ENCODE data around the gene SLC44A3.

- no peak for TF ChIP-seq POLR2A (IDR thresholded peaks at IDR 0.05)
- TF ChIP-seq CTCF (IDR thresholded peaks at IDR 0.05): no peak
Observed at GRCh38 chr1:94894630-94895029, 74.5 kb downstream of the SLC44A3 start.

Data from body of pancreas (tissue), 4 donors.